ENCODE results near the gene NAALADL2. TPM values are rescaled to one million over a fixed set of nuclear protein-coding genes. Genes with fewer than 3 reads are reported as not detected.

Gene NAALADL2
- total and polyA plus RNA-seq, 2 of the 4 experiments (the other 2 are of a cell fraction) = 3.8 to 19.2 TPM

GRCh38 chr3:174945276-174945675, 86.1 kb downstream of the NAALADL2 start:
- in situ Hi-C loops (cut with MboI; ENCODE audit: low sequenced_read_pairs) = no loop called here
- H2BK20ac ChIP-seq (ENCODE audit: low read depth, low read length) = peak overlapping the region; percentile 96

More at GRCh38 chr3:174945276-174945675, 86.1 kb downstream of the NAALADL2 start:
- Histone ChIP-seq H4K20me1 (ENCODE audit: insufficient read depth, low read length) (no peaks in the 10 kb centered on the region), H3K4ac (ENCODE audit: low read depth, low read length) (peak overlapping the region; percentile 15; the same call in 1 of the 2 replicates), H3K18ac (ENCODE audit: low read depth, low read length) (peak overlapping the region; percentile 91), H3K27me3 (ENCODE audit: control insufficient read depth, insufficient read depth, low read length) (no peaks in the 10 kb centered on the region), H3K9me1 (ENCODE audit: insufficient read depth, low read length) (peaks cover 6% of the 10 kb centered on the region), H3K56ac (ENCODE audit: extremely low read depth, insufficient read depth, low read length) (peak overlapping the region; percentile 78; the same call in 1 of the 2 replicates), H3K36me3 (ENCODE audit: control insufficient read depth, insufficient read depth, low read length) (no peaks in the 10 kb centered on the region), H3K4me1 (ENCODE audit: control insufficient read depth, insufficient read depth, low read length) (peaks cover 17% of the 10 kb centered on the region), H3K4me3 (ENCODE audit: insufficient read depth, low read depth, low read length) (no peak overlapping the region), H3K23ac (ENCODE audit: low read depth, low read length) (no peak overlapping the region), H3K14ac (replicated peaks; ENCODE audit: low read depth, low read length) (no peak overlapping the region), H2AK9ac (replicated peaks; ENCODE audit: low read depth, low read length, poor library complexity) (no peak overlapping the region), H2AFZ (replicated peaks; ENCODE audit: low read length, poor library complexity) (no peak overlapping the region), H3K9ac (ENCODE audit: low read depth, low read length) (no peak overlapping the region), H2AK5ac (ENCODE audit: low read depth, low read length) (no peak overlapping the region), H3K4me2 (ENCODE audit: low read depth, low read length) (no peak overlapping the region), H3K79me1 (ENCODE audit: low read depth in 1 of 2, low read length in 2 of 2) (peaks cover 0 to 12% of the 10 kb centered on the region in 2 experiments; a peak in 1 of 4 replicates), H2BK120ac (ENCODE audit: low read depth, low read length) (peak overlapping the region; percentile 96), H4K8ac (ENCODE audit: low read depth in 2 of 2, low read length in 2 of 2) (peak overlapping the region; percentile 69 to 79; a peak in 3 of 4 replicates), H4K5ac (ENCODE audit: low read depth, low read length) (peak overlapping the region; percentile 65; the same call in 1 of the 2 replicates), H4K91ac (ENCODE audit: insufficient read depth, low read depth, low read length) (peak overlapping the region; percentile 96), H3K27ac (ENCODE audit: insufficient read depth, low read length) (peak overlapping the region; percentile 98), H3K9me3 (ENCODE audit: control insufficient read depth, insufficient read depth, low read length) (peaks cover 4% of the 10 kb centered on the region; the same call in 1 of the 2 replicates), H2BK15ac (ENCODE audit: low read depth, low read length) (peak overlapping the region; percentile 93; the same call in 1 of the 3 replicates), H2BK5ac (ENCODE audit: low read depth, low read length, poor library complexity, severe bottlenecking) (peak overlapping the region; percentile 94)
- no peak for DNase-seq
- no peak for TF ChIP-seq ELK1 (IDR thresholded peaks at IDR 0.05; ENCODE audit: borderline replicate concordance, low read depth, low read length)
- TF ChIP-seq MAZ (IDR thresholded peaks at IDR 0.05; ENCODE audit: borderline replicate concordance, low read depth, low read length) = no peak
- TF ChIP-seq FOS (IDR thresholded peaks at IDR 0.05; ENCODE audit: low read depth, low read length) = no peak
- no peak for TF ChIP-seq RCOR1 (IDR thresholded peaks at IDR 0.05; ENCODE audit: insufficient replicate concordance, low read length)
- no peak for TF ChIP-seq MXI1 (IDR thresholded peaks at IDR 0.05; ENCODE audit: borderline replicate concordance, low read depth, low read length)
- TF ChIP-seq POLR2A (IDR thresholded peaks at IDR 0.05; ENCODE audit: low read depth, low read length) = no peak
- no peak for TF ChIP-seq USF2 (IDR thresholded peaks at IDR 0.05; ENCODE audit: low read depth, low read length)
- no peak for TF ChIP-seq BHLHE40 (IDR thresholded peaks at IDR 0.05; ENCODE audit: low read depth, low read length)
- no peak for TF ChIP-seq NFE2L2 (IDR thresholded peaks at IDR 0.05; ENCODE audit: low read depth, low read length)
- no peak for TF ChIP-seq MAFK (IDR thresholded peaks at IDR 0.05; ENCODE audit: low read depth, low read length)
- no peak for TF ChIP-seq SMC3 (IDR thresholded peaks at IDR 0.05; ENCODE audit: low read depth, low read length)
- no peak for TF ChIP-seq CEBPB (IDR thresholded peaks at IDR 0.05; ENCODE audit: low read depth, low read length)
- TF ChIP-seq RAD21 (IDR thresholded peaks at IDR 0.05; ENCODE audit: low read length) = no peak
- TF ChIP-seq RFX5 (IDR thresholded peaks at IDR 0.05; ENCODE audit: low read depth, low read length) = no peak
- TF ChIP-seq CHD1 (IDR thresholded peaks at IDR 0.05; ENCODE audit: low read depth, low read length) = no peak
- no peak for TF ChIP-seq CTCF (conservative IDR thresholded peaks at IDR 0.05; ENCODE audit: low read depth, low read length)
- ChIA-PET CTCF (no interaction called here), POLR2A (ENCODE audit: unreplicated experiment) (no interaction called here)
- intact Hi-C loops (cut with micrococcal nuclease) = loop anchor here (5.0 kb wide), 3 partner anchors 202 to 452 kb away; no protein-coding TSS in a partner anchor
- dilution Hi-C loops (cut with HindIII; ENCODE audit: low sequenced_read_pairs, unreplicated experiment) = no loop called here
- no CpG with 5 or more reads among the region's 2 CpGs for WGBS, 2 experiments (ENCODE audit: extremely low coverage in 2 of 2, insufficient read length in 1 of 2)
- no peak for ATAC-seq (ENCODE audit: low read depth)
- no TSS peak for BruUV-seq (replicated peaks)

Measured in IMR-90 (cell line).